Activated B cell treated with CpG ODN at 0.5 μM for 24 hours (primary cell): ENCODE data around the gene LCMT1. TPM values are rescaled to one million over a fixed set of nuclear protein-coding genes. Genes with fewer than 3 reads are reported as not detected.

Experiments
- ATAC-seq: fragments of 200-7000 bp; cut with Tn5 transposase; one replicate; pipeline ENCODE4 v1.10.0; 2021; ENCODE audit warnings: low read depth, mild to moderate bottlenecking, moderate library complexity
- CTCF ChIA-PET: fragments of 350-600 bp; sonication (Branson Sonifier 250); formaldehyde crosslinking; loops from one replicate; lab custom pipeline; 2021; ENCODE audit warnings: antibody characterized with exemption; lab: Charles Lee
- POLR2A ChIA-PET: fragments of 350-600 bp; sonication (Branson Sonifier 250); formaldehyde crosslinking; loops from one replicate; lab custom pipeline; 2021; ENCODE audit warnings: antibody characterized with exemption; lab: Charles Lee
- DNase-seq: peaks from one replicate; pipeline ENCODE4 v3.0.0; 2022
- H3K27ac Mint-ChIP-seq: one replicate; pipeline ENCODE4 v1.8.0; 2020; ENCODE audit warnings: mixed read lengths
- H3K27me3 Mint-ChIP-seq: one replicate; pipeline ENCODE4 v1.8.0; 2021; ENCODE audit warnings: mixed read lengths
- H3K36me3 Mint-ChIP-seq: one replicate; pipeline ENCODE4 v1.8.0; 2021; ENCODE audit warnings: low read depth, mixed read lengths
- H3K4me1 Mint-ChIP-seq: one replicate; pipeline ENCODE4 v1.8.0; 2021; ENCODE audit warnings: mixed read lengths
- H3K4me3 Mint-ChIP-seq: one replicate; pipeline ENCODE4 v1.8.0; 2020; ENCODE audit warnings: mild to moderate bottlenecking, mixed read lengths
- H3K9me3 Mint-ChIP-seq: one replicate; pipeline ENCODE4 v1.8.0; 2020; ENCODE audit warnings: mixed read lengths
- CTCF ChIP-seq: fragments of 200-600 bp; IDR thresholded peaks from one replicate; pipeline ENCODE4 v1.8.0; 2022; ENCODE audit warnings: antibody characterized with exemption, mild to moderate bottlenecking
- intact Hi-C: fragments of 100-400 bp; cut with micrococcal nuclease; formaldehyde crosslinking; loops from one replicate; pipeline ENCODE4 v1.15.1; 2024
- total RNA-seq: library from RNA; stranded (reverse); gene quantifications from 2 replicates; pipeline ENCODE4 v1.2.3, GENCODE V29; 2022

LCMT1 gene
- total RNA-seq, 1 donor from 2014 or later, result 33.6 TPM

- TF ChIP-seq CTCF, result no peak
- DNase-seq (no peak), ATAC-seq (no peak)
- POLR2A ChIA-PET, result no interaction called here
- intact Hi-C loops, result no loop called here
- Mint-ChIP-seq H3K36me3 (peaks cover 48% of the 10 kb centered on the region), H3K9me3 (no peaks in the 10 kb centered on the region), H3K27ac (no peak overlapping the region), H3K27me3 (no peaks in the 10 kb centered on the region), H3K4me3 (no peak overlapping the region), H3K4me1 (peaks cover 7% of the 10 kb centered on the region)
- CTCF ChIA-PET, result no interaction called here
These were observed 40.5 kb downstream of the LCMT1 start for GRCh38 chr16:25151996-25152395.

- no peaks in the 10 kb centered on the region for H3K9me3 Mint-ChIP-seq
- no peak for TF ChIP-seq CTCF
- no peaks in the 10 kb centered on the region for H3K27me3 Mint-ChIP-seq
- intact Hi-C loops, result no loop called here
- H3K4me1 Mint-ChIP-seq, result peaks cover 7% of the 10 kb centered on the region
- ATAC-seq (peak; percentile 42), DNase-seq (no peak)
- H3K27ac Mint-ChIP-seq, result no peak overlapping the region
- no peak overlapping the region for H3K4me3 Mint-ChIP-seq
- peaks cover 59% of the 10 kb centered on the region for H3K36me3 Mint-ChIP-seq
- ChIA-PET CTCF (no interaction called here), POLR2A (no interaction called here)
These were observed 44.3 kb downstream of the LCMT1 start for GRCh38 chr16:25155553-25156460.

- Mint-ChIP-seq H3K4me3 (no peak overlapping the region), H3K4me1 (peaks cover 7% of the 10 kb centered on the region), H3K36me3 (peaks cover 61% of the 10 kb centered on the region), H3K27me3 (no peaks in the 10 kb centered on the region), H3K27ac (no peak overlapping the region), H3K9me3 (no peaks in the 10 kb centered on the region)
- ATAC-seq, result no peak
- intact Hi-C loops, result no loop called here
- ChIA-PET CTCF (no interaction called here), POLR2A (interaction anchor here (0.7 kb wide), 1 partner anchor 97 kb away, joined by 3 read pairs; no protein-coding TSS in a partner anchor)
- no peak for TF ChIP-seq CTCF
- DNase-seq, result no peak
These were observed 45.8 kb downstream of the LCMT1 start for GRCh38 chr16:25157271-25157875.

GRCh38 chr16:25158401-25158800 lies 46.9 kb downstream of the LCMT1 start:
- intact Hi-C loops, result no loop called here
- H3K36me3 Mint-ChIP-seq, result peaks cover 58% of the 10 kb centered on the region
- no peaks in the 10 kb centered on the region for H3K27me3 Mint-ChIP-seq
- ATAC-seq (no peak), DNase-seq (no peak)
- CTCF ChIA-PET, result no interaction called here
- no peak for TF ChIP-seq CTCF
- POLR2A ChIA-PET, result no interaction called here
- no peak overlapping the region for H3K4me3 Mint-ChIP-seq
- H3K9me3 Mint-ChIP-seq, result no peaks in the 10 kb centered on the region
- peaks cover 7% of the 10 kb centered on the region for H3K4me1 Mint-ChIP-seq
- no peak overlapping the region for H3K27ac Mint-ChIP-seq

- CTCF ChIA-PET, result no interaction called here
- no peak for ATAC-seq
These were observed 50.3 kb downstream of the LCMT1 start for GRCh38 chr16:25161753-25162367.

More at GRCh38 chr16:25161753-25162367, 50.3 kb downstream of the LCMT1 start:
- POLR2A ChIA-PET, result no interaction called here
- no peak for TF ChIP-seq CTCF
- DNase-seq, result no peak
- Mint-ChIP-seq H3K4me1 (no peaks in the 10 kb centered on the region), H3K27me3 (no peaks in the 10 kb centered on the region), H3K27ac (no peak overlapping the region), H3K4me3 (no peak overlapping the region), H3K9me3 (no peaks in the 10 kb centered on the region), H3K36me3 (peaks cover 69% of the 10 kb centered on the region)
- intact Hi-C loops, result no loop called here
